HCT116 (cell line): Measurements from ENCODE around the gene NR2C2AP. TPM values are rescaled to one million over a fixed set of nuclear protein-coding genes. Genes with fewer than 3 reads are reported as not detected.

Experiments
- ATAC-seq: fragments of 200-7000 bp; cut with Tn5 transposase; 2 replicates; pipeline ENCODE4 v1.9.1; 2020; ENCODE audit warnings: mild to moderate bottlenecking, moderate library complexity
- BruUV-seq: library from RNA; stranded (reverse); fragments of 400-500 nt; replicated peaks from 2 replicates; lab custom pipeline; 2021; lab: Mats Ljungman, UMichigan
- CTCF ChIA-PET: fragments of 300-600 bp; sonication (Branson Sonifier 250); formaldehyde crosslinking; loops from one replicate; lab custom pipeline; 2021; ENCODE audit warnings: antibody characterized with exemption; lab: Charles Lee
- POLR2A ChIA-PET: fragments of 300-600, 350-600 bp; sonication (Branson Sonifier 250); formaldehyde crosslinking; loops from one replicate; lab custom pipeline; 2021; ENCODE audit warnings: antibody characterized with exemption; lab: Charles Lee
- RAD21 ChIA-PET, 2 experiments: fragments of 300-600 bp; sonication (Branson Sonifier 250); formaldehyde crosslinking; loops; one replicate each; lab custom pipeline; 2023; ENCODE audit warnings: low total read pairs in 2 of 2; ENCODE audit not compliant: uncharacterized antibody in 2 of 2, unreplicated experiment in 2 of 2, low non-redundant PET in 1 of 2; lab: Charles Lee
- DNase-seq: peaks from one replicate; pipeline ENCODE4 v3.0.0-alpha.2; 2010; ENCODE audit warnings: low read depth, low spot score
- H2AFZ ChIP-seq: fragments of 200-600 bp; shearing (Covaris generic), sonication (generic); 2 replicates; pipeline ENCODE4 v1.6.1; 2017; ENCODE audit warnings: low read depth, mixed run types, mixed read lengths, antibody characterized with exemption, low read length; ENCODE audit not compliant: poor library complexity, severe bottlenecking
- H3K27ac ChIP-seq: 2 replicates; pipeline ENCODE4 v1.5.1; 2012; ENCODE audit warnings: low read depth, low read length
- H3K27me3 ChIP-seq: fragments of 200-600 bp; sonication (generic); 2 replicates; pipeline ENCODE4 v1.6.1; 2016; ENCODE audit warnings: mixed run types, low read length, mixed read lengths; ENCODE audit not compliant: insufficient read depth
- H3K36me3 ChIP-seq, 2 experiments: fragments of 200-500 bp in 1 of 2; fragments of 200-600 bp in 1 of 2; sonication (Bioruptor generic) in 1 of 2; sonication (generic) in 1 of 2; 2 replicates each; pipeline versions ENCODE4 v1.5.1 to v1.6.1; 2014 to 2016; ENCODE audit warnings: low read length in 2 of 2, inconsistent platforms in 1 of 2, mixed read lengths in 1 of 2, mixed run types in 1 of 2; ENCODE audit not compliant: insufficient read depth in 2 of 2, control insufficient read depth in 1 of 2
- H3K4me1 ChIP-seq, 2 experiments: fragments of 200-600 bp in 1 of 2; sonication (generic) in 1 of 2; 2 replicates each; pipeline versions ENCODE4 v1.5.1 to v1.6.1; 2012 to 2017; ENCODE audit warnings: low read length in 2 of 2, inconsistent platforms in 1 of 2, mild to moderate bottlenecking in 1 of 2, mixed read lengths in 1 of 2, mixed run types in 1 of 2, moderate library complexity in 1 of 2; ENCODE audit not compliant: insufficient read depth in 2 of 2, control insufficient read depth in 1 of 2
- H3K4me2 ChIP-seq: fragments of 200-600 bp; sonication (generic); 2 replicates; pipeline ENCODE4 v1.6.1; 2017; ENCODE audit warnings: mixed run types, low read length, mixed read lengths
- H3K4me3 ChIP-seq, 2 experiments: fragments of 200-600 bp in 1 of 2; sonication (generic) in 1 of 2; replicated peaks in 1 of 2; 2 replicates each; pipeline ENCODE4 v1.5.1; 2011 to 2016; ENCODE audit warnings: low read length in 2 of 2, control low read depth in 1 of 2, low read depth in 1 of 2, mild to moderate bottlenecking in 1 of 2, mixed read lengths in 1 of 2, mixed run types in 1 of 2
- H3K79me2 ChIP-seq: fragments of 200-600 bp; sonication (generic); 2 replicates; pipeline ENCODE4 v1.6.1; 2017; ENCODE audit warnings: mild to moderate bottlenecking, mixed run types, low read length, moderate library complexity, mixed read lengths; ENCODE audit not compliant: insufficient read depth
- H3K9ac ChIP-seq: fragments of 200-600 bp; sonication (generic); 2 replicates; pipeline ENCODE4 v1.6.1; 2016; ENCODE audit warnings: low read length, mixed read lengths
- H3K9me2 ChIP-seq: fragments of 200-600 bp; sonication (generic), shearing (Covaris generic); 2 replicates; pipeline ENCODE4 v1.6.1; 2017; ENCODE audit warnings: mixed run types, mild to moderate bottlenecking, moderate library complexity; ENCODE audit not compliant: insufficient read depth
- H3K9me3 ChIP-seq, 2 experiments: fragments of 200-500 bp in 1 of 2; fragments of 200-600 bp in 1 of 2; sonication (Bioruptor generic) in 1 of 2; sonication (generic) in 1 of 2; 2 replicates each; pipeline ENCODE4 v1.6.1; 2014 to 2017; ENCODE audit warnings: low read length in 2 of 2, mixed read lengths in 2 of 2, inconsistent platforms in 1 of 2, low read depth in 1 of 2, mild to moderate bottlenecking in 1 of 2, mixed run types in 1 of 2, moderate library complexity in 1 of 2; ENCODE audit not compliant: control insufficient read depth in 1 of 2, insufficient read depth in 1 of 2
- H4K20me1 ChIP-seq: fragments of 200-600 bp; sonication (generic), shearing (Covaris generic); 2 replicates; pipeline ENCODE4 v1.6.1; 2017; ENCODE audit warnings: mixed run types, mild to moderate bottlenecking, moderate library complexity; ENCODE audit not compliant: insufficient read depth
- CBX3 ChIP-seq: IDR thresholded peaks from 2 replicates; pipeline ENCODE4 v1.6.1; 2012; ENCODE audit warnings: low read depth
- EGR1 ChIP-seq: IDR thresholded peaks from 2 replicates; pipeline ENCODE4 v1.6.1; 2012; ENCODE audit warnings: low read depth
- ELF1 ChIP-seq: IDR thresholded peaks from 2 replicates; pipeline ENCODE4 v1.6.1; 2012; ENCODE audit warnings: low read depth, borderline replicate concordance
- EZH2phosphoT487 ChIP-seq: fragments of 200-600 bp; IDR thresholded peaks from 2 replicates; pipeline ENCODE4 v1.6.1; 2018; ENCODE audit warnings: antibody characterized with exemption, borderline replicate concordance
- FOSL1 ChIP-seq: IDR thresholded peaks from 2 replicates; pipeline ENCODE4 v1.6.1; 2012; ENCODE audit warnings: low read depth
- POLR2A ChIP-seq: IDR thresholded peaks from 2 replicates; pipeline ENCODE4 v1.7.0; 2011; ENCODE audit warnings: borderline replicate concordance; ENCODE audit not compliant: insufficient read depth, insufficient read length; ENCODE audit errors: extremely low read depth
- RAD21 ChIP-seq: IDR thresholded peaks from 2 replicates; pipeline ENCODE4 v1.6.1; 2012; ENCODE audit warnings: low read depth, mild to moderate bottlenecking
- SIN3A ChIP-seq: IDR thresholded peaks from 2 replicates; pipeline ENCODE4 v1.6.1; 2012; ENCODE audit warnings: low read depth
- SRF ChIP-seq: IDR thresholded peaks from 2 replicates; pipeline ENCODE4 v1.6.1; 2012; ENCODE audit warnings: low read depth
- TCF7L2 ChIP-seq: IDR thresholded peaks from 2 replicates; pipeline ENCODE4 v1.7.0; 2011; ENCODE audit warnings: borderline replicate concordance, inconsistent platforms; ENCODE audit not compliant: insufficient read depth, insufficient read length; ENCODE audit errors: extremely low read depth
- ZNF274 ChIP-seq: fragments of 200-500 bp; sonication (Bioruptor generic); IDR thresholded peaks from 2 replicates; pipeline ENCODE4 v1.6.1; 2014; ENCODE audit warnings: mild to moderate bottlenecking, low read depth, low read length, inconsistent platforms
- intact Hi-C: fragments of 100-400 bp; cut with micrococcal nuclease; formaldehyde crosslinking; loops from 2 replicates; pipeline ENCODE4 v1.10.0; 2022
- total RNA-seq: library from RNA; stranded (reverse); gene quantifications from one replicate; pipeline ENCODE4 v1.2.1, GENCODE V29; 2021; ENCODE audit not compliant: unreplicated experiment
- TF ChIP-seq, protein P1 (sequence below), 3 experiments: fragments of 200-600 bp in 1 of 3; sonication (generic) in 1 of 3; IDR thresholded peaks in 2 of 3; conservative IDR thresholded peaks in 1 of 3; 2 replicates each; pipeline ENCODE4 v1.5.1; 2012 to 2017; ENCODE audit warnings: low read depth in 2 of 3, low read length in 2 of 3, antibody characterized with exemption in 1 of 3, borderline replicate concordance in 1 of 3, control low read depth in 1 of 3, mild to moderate bottlenecking in 1 of 3, mixed read lengths in 1 of 3, mixed run types in 1 of 3, moderate library complexity in 1 of 3; ENCODE audit not compliant: insufficient read depth in 1 of 3
- TF ChIP-seq, protein P2 (sequence below): IDR thresholded peaks from 2 replicates; pipeline ENCODE4 v1.6.1; 2012

The NR2C2AP gene
- total RNA-seq, 1 experiment from 2014 or later, result 45.3 TPM

DNA sequence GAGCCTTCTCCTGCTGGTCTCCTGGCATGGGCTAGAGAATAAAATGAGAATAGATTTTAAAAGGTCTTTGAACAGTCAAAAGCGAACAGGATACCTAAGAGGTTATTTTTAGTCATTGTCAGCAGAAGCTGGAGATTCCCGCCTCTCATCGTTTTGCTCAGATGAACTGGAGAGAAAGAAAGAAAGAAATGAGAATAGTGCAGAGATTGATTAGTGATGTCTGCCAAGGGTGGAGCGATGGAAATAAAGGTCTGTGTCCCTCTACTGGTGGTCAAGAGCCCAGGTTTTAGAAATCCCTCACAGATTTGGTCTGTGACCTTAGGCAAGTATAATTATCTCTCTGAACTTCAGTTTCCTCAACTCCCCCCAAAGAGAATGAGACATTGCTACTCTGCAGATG is 13.9 kb upstream of the NR2C2AP start:
- DNase-seq, result peak; percentile 75
- TF ChIP-seq TCF7L2, result no peak
- TF ChIP-seq CBX3, result peak; percentile 62; the same call in 1 of the 2 replicates
- no peak for TF ChIP-seq ZNF274
- no peak for TF ChIP-seq FOSL1
- TF ChIP-seq SRF, result peak; percentile 71
- no peak for TF ChIP-seq ELF1
- no peak for TF ChIP-seq SIN3A
- TF ChIP-seq EZH2phosphoT487, result no peak
- TF ChIP-seq POLR2A, result no peak
- TF ChIP-seq, protein P1, sequence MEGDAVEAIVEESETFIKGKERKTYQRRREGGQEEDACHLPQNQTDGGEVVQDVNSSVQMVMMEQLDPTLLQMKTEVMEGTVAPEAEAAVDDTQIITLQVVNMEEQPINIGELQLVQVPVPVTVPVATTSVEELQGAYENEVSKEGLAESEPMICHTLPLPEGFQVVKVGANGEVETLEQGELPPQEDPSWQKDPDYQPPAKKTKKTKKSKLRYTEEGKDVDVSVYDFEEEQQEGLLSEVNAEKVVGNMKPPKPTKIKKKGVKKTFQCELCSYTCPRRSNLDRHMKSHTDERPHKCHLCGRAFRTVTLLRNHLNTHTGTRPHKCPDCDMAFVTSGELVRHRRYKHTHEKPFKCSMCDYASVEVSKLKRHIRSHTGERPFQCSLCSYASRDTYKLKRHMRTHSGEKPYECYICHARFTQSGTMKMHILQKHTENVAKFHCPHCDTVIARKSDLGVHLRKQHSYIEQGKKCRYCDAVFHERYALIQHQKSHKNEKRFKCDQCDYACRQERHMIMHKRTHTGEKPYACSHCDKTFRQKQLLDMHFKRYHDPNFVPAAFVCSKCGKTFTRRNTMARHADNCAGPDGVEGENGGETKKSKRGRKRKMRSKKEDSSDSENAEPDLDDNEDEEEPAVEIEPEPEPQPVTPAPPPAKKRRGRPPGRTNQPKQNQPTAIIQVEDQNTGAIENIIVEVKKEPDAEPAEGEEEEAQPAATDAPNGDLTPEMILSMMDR (IDR thresholded peaks at IDR 0.05 in 2 of 3, conservative IDR thresholded peaks at IDR 0.05 in 1 of 3; ENCODE audit: borderline replicate concordance in 1 of 3, insufficient read depth in 1 of 3, low read depth in 2 of 3, low read length in 2 of 3), result peak in 2 of 3 experiments; percentile 55 to 56; a peak in 4 of 6 replicates
- TF ChIP-seq, protein P2, sequence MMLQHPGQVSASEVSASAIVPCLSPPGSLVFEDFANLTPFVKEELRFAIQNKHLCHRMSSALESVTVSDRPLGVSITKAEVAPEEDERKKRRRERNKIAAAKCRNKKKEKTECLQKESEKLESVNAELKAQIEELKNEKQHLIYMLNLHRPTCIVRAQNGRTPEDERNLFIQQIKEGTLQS, result no peak
- peak; percentile 27; the same call in 1 of the 2 replicates for TF ChIP-seq RAD21
- TF ChIP-seq EGR1, result no peak
- TF ChIP-seq, all 23 proteins: peak for 4
- H4K20me1 ChIP-seq, result no peaks in the 10 kb centered on the region
- H3K27me3 ChIP-seq, result no peaks in the 10 kb centered on the region
- no peak overlapping the region for H3K4me3 ChIP-seq
- ChIA-PET POLR2A (no interaction called here), RAD21 (no interaction called here), CTCF (no interaction called here)
- no peak overlapping the region for H2AFZ ChIP-seq
- no TSS peak for BruUV-seq
- H3K9me3 ChIP-seq, result no peaks in the 10 kb centered on the region
- no peak overlapping the region for H3K9ac ChIP-seq
- H3K9me2 ChIP-seq, result no peaks in the 10 kb centered on the region
- H3K36me3 ChIP-seq, result no peaks in the 10 kb centered on the region
- peaks cover 5 to 8% of the 10 kb centered on the region in 2 experiments; a peak in 2 of 4 replicates for H3K4me1 ChIP-seq
- peak overlapping the region; percentile 12; the same call in 1 of the 2 replicates for H3K4me2 ChIP-seq
- no peak overlapping the region for H3K27ac ChIP-seq
- ATAC-seq, result peak; percentile 76
- H3K79me2 ChIP-seq, result no peaks in the 10 kb centered on the region
- intact Hi-C loops, result no loop called here
